ENCODE data around the gene PTPRR.
"Not testable (repeated sequence)": the region's sequence is repeated elsewhere in the genome, so short reads cannot be mapped to it uniquely, and the experiment has no call there.

PTPRR gene

DNA sequence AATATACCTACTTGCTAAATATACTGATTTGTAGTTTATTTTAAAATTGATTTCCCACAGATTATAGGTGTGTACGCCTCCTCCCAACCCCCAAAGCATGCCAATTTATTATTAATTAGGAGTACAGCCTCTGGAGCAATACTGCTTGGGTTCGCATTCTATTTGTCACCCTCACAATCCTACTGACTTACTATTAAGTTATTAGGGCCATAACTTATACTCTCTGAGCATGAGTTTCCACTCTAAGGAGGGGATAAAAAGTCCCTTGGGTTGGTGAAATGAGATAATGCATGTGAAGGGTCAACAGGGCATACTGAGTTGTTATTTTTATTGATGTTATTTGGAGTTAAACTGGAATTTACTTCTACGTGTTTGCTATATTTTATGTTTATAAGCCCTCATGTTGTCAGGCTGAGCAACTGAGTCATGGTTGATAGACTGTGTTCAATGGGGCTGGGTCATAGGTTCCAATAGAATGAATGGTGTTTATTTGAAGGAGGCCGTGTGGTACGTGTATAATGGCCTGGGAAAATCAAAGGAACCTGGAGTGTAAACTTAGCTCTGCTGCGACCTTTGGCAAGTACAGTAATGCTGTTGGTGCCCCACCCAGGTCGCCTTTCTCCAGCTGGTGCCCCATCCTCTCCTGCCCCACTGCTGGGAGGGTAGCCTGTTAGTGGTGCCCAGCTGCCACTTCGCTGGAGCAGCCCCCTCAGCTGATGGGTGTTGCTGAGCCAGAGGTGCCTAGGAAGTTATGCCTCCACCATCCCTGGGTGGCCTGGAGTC lies 184.0 kb downstream of the PTPRR start:
- no peak for DNase-seq

DNA sequence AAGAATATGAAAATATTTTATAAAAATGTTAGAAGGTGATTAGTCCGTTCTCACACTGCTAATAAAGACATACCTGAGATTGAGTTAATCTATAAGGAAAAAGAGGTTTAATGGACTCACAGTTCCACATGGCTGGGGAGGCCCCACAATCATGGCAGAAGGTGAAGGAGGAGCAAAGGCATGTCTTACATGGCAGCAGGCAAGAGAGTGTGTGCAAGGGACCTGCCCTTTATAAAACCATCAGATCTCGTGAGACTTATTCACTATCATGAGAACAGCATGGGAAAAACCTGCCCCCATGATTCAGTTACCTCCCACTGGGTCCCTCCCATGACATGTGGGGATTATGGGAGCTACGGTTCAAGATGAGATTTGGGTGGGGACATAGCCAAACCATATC lies 185.3 kb downstream of the PTPRR start:
- not testable (repeated sequence) for DNase-seq

DNA sequence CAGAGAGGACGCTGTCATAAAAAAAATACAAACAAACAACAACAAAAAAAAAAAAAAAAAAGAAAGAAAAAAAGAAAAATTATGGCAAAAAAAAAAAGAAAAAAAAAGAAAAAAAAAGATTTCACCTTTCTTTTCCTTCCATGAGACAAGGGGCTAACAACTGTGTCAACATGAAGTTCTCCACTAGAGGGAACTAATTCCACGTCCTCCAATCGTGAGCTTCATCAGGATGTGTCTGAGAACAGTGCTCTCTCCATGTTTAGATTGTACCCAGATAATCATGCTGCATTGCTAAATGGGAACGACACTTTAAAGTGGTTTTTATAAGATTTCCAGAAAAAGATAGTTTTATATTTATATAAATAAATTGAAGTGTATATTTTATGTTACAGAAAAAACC lies 187.2 kb downstream of the PTPRR start:
- DNase-seq: no peak

DNA sequence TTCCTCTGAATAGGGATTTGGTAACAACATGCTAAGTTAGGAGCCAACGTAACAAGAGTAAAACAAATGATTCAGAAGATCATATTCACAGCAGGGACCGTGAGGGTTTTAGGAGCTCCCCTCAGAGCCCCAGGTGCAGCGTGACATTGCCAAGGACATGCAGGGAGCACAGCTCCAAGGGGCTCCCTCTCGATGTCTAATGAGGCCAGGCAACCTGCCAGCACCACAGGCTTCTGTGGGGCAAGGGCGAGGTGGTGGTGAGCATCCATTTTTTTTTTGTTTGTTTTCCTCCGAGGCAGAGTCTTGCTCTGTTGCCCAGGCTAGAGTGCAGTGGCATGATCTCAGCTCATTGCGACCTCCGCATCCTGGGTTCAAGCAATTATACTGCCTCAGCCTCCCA lies 188.3 kb downstream of the PTPRR start:
- DNase-seq: no peak

DNA sequence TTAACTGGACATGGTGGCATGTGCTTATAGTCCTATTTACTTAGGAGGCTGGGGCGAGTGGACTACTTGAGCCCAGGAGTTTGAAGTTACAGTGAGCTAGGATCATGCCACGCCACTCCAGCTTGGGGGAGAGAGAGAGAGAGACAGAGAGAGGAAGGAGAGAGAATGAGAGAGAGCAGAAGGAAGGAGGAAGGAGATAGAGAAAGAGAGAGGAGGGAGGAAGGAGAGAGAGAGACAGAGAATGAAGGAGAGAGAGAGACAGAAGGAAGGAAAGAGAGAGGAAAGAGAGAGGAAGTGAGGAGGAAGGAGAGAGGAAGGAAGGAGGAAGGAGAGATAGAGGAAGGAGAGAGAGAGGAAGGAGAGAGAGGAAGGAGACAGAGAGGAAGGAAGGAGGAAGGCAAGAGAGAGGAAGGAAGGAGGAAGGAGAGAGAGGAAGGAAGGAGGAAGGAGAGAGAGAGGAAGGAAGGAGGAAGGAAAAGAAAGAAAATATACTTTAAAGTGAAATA lies 189.8 kb downstream of the PTPRR start:
- no peak for DNase-seq

DNA sequence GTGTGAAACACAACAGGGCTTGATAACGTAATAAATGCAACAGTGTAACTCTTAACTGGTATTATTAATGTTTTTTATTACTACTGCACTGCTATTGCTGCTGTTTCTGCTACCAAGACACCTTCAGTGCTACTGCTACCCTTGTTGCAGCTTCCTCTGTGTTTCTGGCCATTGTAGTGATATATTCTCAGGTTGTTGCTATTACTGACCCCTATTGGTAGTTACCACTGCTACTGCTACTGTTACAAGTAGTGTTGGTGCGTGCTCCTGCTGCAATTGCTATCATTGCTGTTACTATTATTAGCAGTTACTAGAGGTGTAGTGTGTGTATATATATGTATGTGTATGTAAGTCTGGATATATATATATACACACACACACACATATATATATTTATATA lies 196.1 kb downstream of the PTPRR start:
- DNase-seq: no peak

DNA sequence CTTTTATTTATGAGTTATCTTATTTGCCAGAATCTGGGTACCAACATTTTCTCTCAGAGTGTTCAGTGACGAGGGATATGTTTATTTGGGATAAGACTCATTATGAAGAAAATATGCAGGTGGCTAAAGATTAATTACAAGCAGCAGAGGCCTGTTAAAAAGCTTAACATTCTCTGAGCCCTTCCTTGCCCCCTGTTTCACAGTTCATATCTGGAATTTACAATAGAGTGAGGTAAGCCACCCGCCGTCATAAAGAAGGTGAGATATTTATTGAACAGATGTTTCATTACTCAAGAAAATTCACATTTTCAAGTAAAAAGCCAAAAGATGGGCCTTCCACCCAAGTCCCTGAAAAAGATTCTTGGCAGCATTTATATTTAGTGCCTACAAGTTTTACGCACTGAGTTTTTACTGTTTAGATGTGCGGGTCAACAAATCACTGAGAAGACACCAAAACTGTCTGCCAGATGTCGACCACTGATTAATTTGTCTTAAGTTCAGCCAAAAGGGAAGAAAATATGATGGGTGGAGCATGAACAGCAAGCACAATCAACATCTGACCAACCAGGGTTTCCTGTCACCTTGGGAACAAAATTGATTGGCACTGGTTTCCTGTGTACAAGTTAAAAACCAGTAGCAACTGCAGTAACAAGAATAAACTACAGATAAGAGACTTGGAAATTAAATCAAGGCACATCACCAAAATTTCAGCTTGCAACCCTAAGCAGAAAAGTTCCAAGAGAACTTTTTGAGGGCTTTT lies 197.8 kb downstream of the PTPRR start:
- no peak for DNase-seq

DNA sequence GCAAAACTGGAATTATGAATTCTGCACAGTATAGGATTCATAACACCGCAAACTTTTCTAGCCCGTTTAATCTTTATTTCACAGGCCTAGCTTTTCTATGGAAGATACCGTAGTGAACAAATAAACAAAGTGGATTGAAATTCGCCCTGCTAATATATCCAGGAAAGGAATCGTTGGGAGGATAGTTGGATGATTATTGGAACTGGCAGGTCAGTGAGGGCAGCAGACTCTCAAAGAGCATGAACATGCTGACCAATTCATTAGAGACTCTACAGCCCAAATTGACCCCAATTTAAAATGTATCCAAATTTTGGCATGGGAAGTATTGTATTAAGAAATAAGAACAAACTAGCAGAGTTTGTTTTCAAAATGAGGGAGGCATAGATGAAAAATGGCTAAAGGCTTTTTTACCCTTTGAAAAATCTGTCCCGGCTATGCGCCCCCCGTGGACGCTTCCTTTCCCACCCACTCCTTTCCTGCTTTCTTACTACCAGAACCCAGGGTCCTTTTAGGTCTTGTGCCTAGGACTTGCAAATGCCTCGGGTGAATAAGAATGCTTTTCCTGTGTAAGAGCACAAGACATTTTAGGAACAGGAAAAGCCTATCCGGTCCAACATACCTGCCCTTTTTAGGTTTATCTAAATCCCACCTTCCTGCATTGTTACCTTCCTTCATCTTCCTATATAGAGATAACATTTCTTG lies 198.7 kb downstream of the PTPRR start:
- DNase-seq: no peak

DNA sequence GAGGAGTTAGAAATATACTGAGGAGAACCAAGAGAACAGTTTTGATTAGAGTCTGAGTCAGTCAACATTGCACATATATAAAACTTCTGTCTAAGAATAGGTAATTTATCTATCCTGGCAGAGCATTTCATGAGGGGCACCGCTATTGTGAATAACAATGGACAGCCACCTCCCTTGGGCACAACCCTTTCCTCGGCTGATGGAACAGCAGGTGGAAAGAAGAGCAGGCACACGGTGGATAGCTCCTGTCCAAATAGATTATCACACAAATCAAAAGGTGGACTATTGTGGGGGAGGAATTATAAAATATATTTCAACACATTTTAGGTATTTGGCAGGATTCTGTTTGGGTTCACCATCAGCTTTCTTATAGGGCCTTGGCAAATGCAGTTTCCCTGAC lies 199.3 kb downstream of the PTPRR start:
- no peak for DNase-seq

DNA sequence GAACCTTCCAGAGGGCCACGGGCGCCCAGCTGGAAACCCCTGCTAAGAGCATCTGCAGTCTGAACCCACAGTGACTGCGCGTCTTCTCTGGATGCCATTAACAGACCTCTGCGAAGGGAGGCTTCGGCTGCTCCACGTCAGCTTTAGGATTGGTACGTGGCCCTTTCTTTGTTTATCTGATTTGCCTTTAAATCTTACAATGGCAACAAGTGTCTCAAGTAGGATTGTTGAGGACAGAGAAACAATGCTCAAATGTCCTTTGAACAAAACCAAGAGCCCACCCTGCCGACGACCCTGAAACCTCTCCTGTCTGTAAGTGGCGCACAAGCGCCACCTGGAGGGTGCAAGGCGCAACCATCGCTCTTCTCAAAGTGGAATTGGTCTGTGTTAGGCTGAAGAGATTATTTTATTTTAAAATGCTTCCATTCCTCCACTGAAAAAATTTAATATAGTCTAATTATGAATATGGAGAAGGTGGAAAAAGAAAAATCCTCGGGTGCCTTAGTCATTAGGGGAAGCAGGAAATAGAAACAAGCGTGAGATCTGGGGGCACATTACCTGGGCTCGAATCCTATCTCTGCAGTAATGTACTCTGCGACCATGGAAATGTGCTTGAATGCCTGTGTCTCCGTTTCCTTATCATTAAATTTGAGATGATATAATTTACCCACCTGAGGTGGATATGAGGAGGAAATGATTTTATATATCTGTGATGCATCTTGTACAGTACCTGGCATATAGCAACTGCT lies 200.7 kb downstream of the PTPRR start:
- no peak for DNase-seq

DNA sequence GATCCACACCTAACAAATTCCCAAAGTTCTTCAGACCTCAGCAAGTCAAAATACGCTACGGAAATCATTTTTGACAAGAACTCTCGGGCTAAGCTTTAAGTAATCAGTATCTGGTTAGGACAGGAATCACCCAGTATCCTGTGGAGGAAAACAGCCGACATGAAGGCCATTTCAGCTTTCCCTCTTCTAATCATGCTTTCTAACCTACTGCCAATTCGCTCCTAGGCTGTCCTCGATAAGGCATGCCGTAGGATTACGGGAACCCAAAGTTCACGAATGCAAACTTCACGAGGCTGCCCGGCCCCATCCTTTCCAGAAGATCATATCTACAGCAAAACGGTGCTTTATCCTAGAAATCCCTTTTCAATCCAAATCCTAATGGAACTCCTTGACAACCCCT lies 201.5 kb downstream of the PTPRR start:
- no peak for DNase-seq

DNA sequence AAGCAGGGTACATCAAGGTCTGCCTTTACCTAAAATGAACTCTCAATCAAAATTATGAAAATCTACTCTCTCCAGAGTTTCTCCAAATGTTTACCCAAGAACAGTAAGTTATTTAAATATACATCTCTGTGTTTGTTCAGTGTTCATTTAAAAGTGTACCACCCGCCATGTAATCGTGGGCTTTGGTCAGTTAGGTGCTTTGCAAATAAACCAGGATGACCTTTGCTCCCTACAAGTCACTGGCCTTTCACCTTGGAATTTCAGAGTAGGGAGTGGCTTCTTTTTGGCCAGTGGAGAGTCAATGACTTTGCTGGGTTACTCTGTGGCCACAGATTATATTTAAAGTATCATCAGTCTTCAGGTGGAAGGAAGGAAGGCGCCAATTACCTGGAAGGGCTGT lies 208.7 kb downstream of the PTPRR start:
- no peak for DNase-seq

DNA sequence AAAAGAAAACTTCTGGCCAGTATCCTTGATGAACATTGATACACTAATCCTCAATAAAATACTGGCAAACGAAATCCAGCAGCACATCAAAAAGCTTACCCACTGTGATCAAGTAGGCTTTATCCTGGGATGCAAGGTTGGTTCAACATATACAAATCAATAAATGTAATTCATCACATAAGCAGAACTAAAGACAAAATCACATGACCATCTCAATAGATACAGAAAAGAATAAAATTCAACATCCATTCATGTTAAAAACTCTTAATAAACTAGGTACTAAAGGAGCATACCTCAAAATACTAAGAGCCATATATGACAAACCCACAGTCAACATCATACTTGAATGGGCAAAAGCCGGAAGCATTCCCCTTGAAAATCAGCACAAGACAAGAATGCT lies 211.5 kb downstream of the PTPRR start:
- DNase-seq: no peak

DNA sequence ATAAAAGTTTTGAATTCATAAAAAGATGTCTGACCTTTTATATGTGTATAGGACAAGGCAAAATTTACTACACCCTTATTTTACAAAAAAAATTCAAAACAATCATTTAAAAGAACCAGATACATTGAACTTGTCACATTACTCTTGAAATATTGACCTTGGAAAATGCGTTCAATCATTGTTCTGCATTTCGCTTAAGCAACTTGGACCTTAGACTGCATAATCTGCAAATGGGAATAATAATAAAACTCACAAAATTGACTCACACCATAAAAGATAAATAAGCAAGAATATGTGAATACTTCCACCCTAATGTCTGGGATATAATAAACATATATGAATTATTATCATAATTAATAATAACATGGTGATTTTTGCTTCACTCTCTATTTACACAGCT lies 213.9 kb downstream of the PTPRR start:
- no peak for DNase-seq

DNA sequence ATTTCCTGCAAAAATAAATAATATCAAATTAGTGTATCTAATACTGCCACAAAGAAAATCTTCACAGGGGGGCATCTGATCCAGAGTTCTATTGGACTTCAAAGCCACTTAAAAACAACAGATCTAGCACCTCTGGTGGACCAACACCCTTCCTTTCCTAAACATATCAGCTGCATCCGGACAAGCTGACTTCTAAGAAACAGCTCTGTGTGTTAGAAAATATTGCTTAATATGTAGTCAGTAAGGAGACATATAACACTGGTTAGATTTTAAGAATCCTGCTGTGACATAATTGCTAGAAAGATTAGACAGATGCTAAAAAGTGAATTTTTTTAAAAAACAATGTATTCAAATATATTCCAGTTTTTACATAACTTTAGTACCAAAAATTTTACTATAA lies 222.2 kb downstream of the PTPRR start:
- DNase-seq: no peak

DNA sequence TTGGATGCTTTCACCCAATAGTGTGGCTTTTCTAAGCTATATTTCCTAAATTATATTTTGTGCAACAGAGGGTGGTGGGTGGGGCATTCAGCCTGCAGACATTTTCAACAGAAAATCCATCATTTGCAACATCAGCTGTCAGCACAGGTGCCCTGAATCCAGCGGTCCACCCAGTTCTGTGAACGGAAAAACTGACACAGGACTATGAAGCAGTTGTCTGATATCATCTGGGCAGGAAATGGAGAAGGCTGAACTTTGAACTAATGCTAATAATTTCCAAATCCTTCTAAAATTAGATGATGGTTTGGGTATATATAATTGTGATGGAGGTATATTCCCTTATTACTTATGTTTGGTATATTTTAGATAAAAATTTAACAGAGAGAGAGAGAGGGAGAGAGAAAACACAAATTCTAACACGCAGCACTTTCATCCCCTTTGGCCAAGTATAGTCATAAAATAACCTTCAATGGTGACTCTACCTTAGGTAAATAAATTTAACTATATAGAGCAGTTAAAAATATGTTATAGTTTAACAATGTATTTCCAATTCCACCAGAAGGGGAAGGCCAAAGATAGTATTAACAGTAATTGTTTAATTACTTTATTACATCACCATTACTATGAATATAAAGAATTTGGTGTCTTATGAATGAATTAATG lies 225.0 kb downstream of the PTPRR start:
- no peak for DNase-seq

DNA sequence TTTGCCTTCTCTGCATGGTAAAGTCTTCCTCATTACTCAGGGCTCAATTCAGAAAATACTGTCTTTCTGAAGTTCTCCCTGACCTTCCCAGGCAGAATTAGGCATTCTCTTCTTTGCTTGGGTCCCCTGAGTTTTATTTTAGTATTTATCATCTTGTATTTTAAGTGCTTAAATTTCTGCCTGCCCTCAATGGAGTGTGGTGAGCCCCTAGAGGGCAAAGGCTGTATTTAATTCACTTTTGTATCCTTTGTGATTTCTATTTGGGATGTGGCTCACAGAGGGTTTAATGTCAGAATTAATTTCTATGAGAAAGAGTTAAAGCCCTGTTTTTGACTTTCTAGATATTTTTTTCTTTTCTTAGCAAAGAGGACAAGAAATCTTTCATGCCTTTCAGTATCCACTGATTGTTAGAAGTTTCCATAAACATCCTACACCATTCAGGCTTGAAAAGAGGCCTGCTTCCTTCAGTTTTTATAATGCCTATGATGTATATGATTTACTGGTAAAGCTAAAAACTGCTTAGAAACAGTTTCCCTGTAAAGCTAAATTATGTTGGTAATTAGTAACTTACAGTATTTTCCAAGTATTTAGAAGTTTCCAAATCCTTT lies 227.8 kb downstream of the PTPRR start:
- no peak for DNase-seq

DNA sequence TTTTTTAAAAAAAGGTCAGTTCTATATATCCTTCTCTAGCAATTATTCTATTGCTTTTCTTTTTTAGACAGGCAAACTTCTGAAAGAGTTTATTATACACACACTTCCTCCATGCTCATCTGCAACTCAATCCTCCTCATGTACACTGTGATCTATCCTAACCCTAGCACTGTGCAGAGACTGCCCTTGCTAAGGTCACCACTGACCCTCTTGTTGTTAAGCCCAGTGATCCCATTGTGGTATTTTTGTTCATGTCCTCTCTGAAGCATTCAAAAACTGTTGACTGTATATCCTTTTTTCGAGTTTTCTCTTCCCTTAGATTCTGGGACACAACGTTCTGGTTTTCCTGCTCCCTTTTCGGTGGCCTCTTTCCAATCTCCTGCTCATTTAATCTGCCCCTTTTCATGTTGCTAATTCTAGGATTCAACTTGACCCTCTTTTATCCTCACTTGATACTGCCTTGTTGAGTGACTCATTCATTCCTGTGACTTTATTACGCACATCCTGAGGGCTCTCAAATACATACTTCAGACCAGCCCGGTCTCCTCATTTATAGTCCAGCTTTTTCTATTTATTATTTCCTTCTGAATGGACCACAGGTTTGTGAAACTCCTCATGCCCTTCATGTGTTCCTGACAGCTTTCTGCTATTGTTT lies 229.4 kb downstream of the PTPRR start:
- no peak for DNase-seq

DNA sequence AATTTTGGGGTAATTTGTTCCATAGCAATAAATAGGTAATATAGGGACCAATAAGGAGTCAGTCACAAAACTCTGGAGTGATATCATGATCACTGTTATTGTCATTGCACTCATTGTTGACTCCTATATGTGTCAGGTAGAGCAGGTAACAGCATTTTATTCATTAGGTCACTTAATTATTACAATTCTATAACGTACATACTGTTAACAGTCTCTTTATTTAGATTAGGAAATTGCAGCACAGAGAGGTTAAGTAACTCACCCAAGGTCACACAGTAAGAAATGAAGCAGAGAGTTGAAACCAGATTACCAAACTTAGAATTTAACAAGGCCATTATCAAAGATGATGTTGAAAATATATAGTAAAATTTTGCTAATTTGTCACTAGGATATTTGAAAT lies 233.6 kb downstream of the PTPRR start:
- DNase-seq: no peak

DNA sequence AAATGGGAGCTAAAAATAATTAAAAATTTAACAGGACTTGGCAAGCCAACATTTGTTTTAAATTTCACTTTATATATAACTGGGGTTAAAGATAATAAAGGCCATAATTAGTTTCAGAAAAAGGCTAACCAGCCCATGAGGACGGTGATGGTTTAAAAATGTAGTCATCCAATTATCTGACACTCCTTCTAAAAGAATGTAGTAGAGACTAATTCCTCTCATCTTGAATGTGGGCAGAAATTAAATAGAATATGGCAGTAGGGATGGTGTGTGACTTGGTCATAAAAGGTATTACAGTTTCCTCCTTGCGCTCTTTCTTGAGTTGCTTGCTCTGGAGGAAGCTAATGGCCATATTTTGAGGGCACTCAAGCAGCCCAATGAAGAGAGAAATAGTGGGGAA lies 234.2 kb downstream of the PTPRR start:
- DNase-seq: no peak

DNA sequence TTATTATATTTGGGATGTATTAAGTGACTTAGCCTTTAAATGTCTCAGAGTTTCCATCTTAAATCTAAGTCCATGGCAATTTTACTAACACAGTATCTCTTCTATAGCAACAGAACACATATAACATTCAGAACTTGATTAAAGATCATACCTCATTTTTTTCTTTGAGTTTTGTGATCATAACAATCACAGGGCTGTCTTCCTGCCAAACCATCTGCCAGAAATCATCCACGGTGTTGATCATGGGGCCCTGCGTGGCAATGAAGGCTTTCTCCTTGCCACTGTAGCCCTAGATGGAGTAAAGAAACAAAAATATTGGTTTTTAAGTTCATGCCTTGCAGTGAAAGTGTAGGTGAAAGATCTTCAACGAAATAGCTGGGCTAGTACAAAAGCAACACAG lies 236.6 kb downstream of the PTPRR start:
- no peak for DNase-seq

DNA sequence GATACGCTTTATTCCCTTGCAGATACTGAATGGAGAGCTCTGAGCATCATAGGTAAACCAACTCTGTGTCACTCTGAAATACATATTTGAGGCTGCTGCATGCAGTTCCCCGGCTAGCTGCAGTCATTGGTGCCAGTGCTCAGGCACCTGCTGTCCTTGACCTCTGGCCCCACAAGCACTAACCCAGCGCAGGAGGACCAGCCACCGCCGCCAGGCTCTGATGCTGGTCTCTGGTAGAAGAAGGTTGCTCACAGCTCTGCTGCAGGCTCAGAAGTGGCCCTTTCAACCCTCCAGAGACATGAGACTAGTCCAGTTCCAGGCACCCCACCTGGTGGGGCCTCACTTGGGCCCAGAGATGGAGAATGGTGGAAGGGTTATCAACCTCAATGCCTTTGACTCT lies 248.8 kb downstream of the PTPRR start:
- DNase-seq: no peak
